OCI-LY3 (cell line): ENCODE data around the gene TBKBP1.
A peak's percentile ranks its signal among the peaks of the same experiment; 100 is the strongest.

Experiments
- H2AFZ ChIP-seq: fragments of 200-600, 300-600 bp; shearing (Covaris generic); 2 replicates; pipeline ENCODE4 v1.6.0; 2014; ENCODE audit warnings: antibody characterized with exemption, low read depth, low read length
- H3K27ac ChIP-seq: fragments of 200-600, 300-600 bp; sonication (generic); 2 replicates; pipeline ENCODE4 v1.5.1; 2014; ENCODE audit warnings: mild to moderate bottlenecking, low read length, moderate library complexity, mixed read lengths
- H3K27me3 ChIP-seq: fragments of 200-600, 300-600 bp; sonication (generic); 2 replicates; pipeline ENCODE4 v1.6.1; 2014; ENCODE audit warnings: low read depth, low read length, mixed read lengths
- H3K36me3 ChIP-seq: fragments of 200-600, 300-600 bp; sonication (generic); replicated peaks from 2 replicates; pipeline ENCODE3; 2014; ENCODE audit warnings: low read depth, low read length, mixed read lengths
- H3K4me1 ChIP-seq: fragments of 300-600, 200-600 bp; sonication (generic); 2 replicates; pipeline ENCODE4 v1.6.1; 2014; ENCODE audit warnings: low read length, mixed read lengths
- H3K4me2 ChIP-seq: fragments of 200-600, 300-600 bp; sonication (generic); 2 replicates; pipeline ENCODE4 v1.6.1; 2014; ENCODE audit warnings: low read length, mixed read lengths
- H3K4me3 ChIP-seq: fragments of 300-600, 200-600 bp; sonication (generic); 2 replicates; pipeline ENCODE4 v1.5.1; 2014; ENCODE audit warnings: antibody characterized with exemption, mild to moderate bottlenecking, low read length, moderate library complexity
- H3K79me2 ChIP-seq: fragments of 300-600, 200-600 bp; shearing (Covaris generic); 2 replicates; pipeline ENCODE4 v1.6.1; 2014; ENCODE audit warnings: mild to moderate bottlenecking, low read length, mixed read lengths
- H3K9ac ChIP-seq: fragments of 300-600, 200-600 bp; shearing (Covaris generic); 2 replicates; pipeline ENCODE4 v1.6.0; 2014; ENCODE audit warnings: mild to moderate bottlenecking, low read length, moderate library complexity
- H3K9me3 ChIP-seq: fragments of 200-600, 300-600 bp; shearing (Covaris generic); 2 replicates; pipeline ENCODE4 v1.6.1; 2014; ENCODE audit warnings: low read length, mixed read lengths; ENCODE audit not compliant: insufficient read depth
- H4K20me1 ChIP-seq: fragments of 200-600, 300-600 bp; sonication (generic); 2 replicates; pipeline ENCODE4 v1.6.1; 2016; ENCODE audit warnings: low read length, mixed read lengths; ENCODE audit not compliant: insufficient read depth
- EZH2phosphoT487 ChIP-seq: fragments of 200-600 bp; shearing (Covaris generic); IDR thresholded peaks from 2 replicates; pipeline ENCODE4 v1.6.1; 2018; ENCODE audit warnings: antibody characterized with exemption, mixed run types, low read depth
- TF ChIP-seq, protein P1 (sequence below): fragments of 200-600, 300-600 bp; sonication (generic); IDR thresholded peaks from 2 replicates; pipeline ENCODE4 v1.5.1; 2014; ENCODE audit warnings: antibody characterized with exemption, low read length, low read depth

The TBKBP1 gene

DNA sequence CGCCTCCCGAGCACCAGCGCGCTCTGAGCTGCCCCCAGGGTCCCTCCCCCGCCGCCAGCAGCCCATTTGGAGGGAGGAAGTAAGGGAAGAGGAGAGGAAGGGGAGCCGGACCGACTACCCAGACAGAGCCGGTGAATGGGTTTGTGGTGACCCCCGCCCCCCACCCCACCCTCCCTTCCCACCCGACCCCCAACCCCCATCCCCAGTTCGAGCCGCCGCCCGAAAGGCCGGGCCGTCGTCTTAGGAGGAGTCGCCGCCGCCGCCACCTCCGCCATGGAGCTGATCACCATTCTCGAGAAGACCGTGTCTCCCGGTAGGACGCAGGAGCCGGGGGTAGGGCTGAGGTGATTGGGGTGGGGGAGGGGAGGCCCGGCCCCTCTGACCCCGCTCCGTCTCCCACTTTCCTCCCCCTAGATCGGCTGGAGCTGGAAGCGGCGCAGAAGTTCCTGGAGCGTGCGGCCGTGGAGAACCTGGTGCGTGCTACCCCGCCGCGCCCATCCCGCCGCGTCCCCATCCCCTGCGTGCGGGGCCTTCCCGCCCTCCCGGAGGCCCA lies 43.9 kb upstream of the TBKBP1 start:
- H3K4me3 ChIP-seq, result peak overlapping the region; percentile 93
- peak overlapping the region; percentile 95 for H3K9ac ChIP-seq
- peaks cover 7% of the 10 kb centered on the region for H4K20me1 ChIP-seq
- peak overlapping the region; percentile 87 for H3K27ac ChIP-seq
- H3K4me1 ChIP-seq, result peaks cover 36% of the 10 kb centered on the region
- H2AFZ ChIP-seq, result no peak overlapping the region
- peaks cover 37% of the 10 kb centered on the region for H3K36me3 ChIP-seq
- H3K9me3 ChIP-seq, result no peaks in the 10 kb centered on the region
- no peak for TF ChIP-seq EZH2phosphoT487
- TF ChIP-seq, protein P1, sequence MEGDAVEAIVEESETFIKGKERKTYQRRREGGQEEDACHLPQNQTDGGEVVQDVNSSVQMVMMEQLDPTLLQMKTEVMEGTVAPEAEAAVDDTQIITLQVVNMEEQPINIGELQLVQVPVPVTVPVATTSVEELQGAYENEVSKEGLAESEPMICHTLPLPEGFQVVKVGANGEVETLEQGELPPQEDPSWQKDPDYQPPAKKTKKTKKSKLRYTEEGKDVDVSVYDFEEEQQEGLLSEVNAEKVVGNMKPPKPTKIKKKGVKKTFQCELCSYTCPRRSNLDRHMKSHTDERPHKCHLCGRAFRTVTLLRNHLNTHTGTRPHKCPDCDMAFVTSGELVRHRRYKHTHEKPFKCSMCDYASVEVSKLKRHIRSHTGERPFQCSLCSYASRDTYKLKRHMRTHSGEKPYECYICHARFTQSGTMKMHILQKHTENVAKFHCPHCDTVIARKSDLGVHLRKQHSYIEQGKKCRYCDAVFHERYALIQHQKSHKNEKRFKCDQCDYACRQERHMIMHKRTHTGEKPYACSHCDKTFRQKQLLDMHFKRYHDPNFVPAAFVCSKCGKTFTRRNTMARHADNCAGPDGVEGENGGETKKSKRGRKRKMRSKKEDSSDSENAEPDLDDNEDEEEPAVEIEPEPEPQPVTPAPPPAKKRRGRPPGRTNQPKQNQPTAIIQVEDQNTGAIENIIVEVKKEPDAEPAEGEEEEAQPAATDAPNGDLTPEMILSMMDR, result no peak
- peak overlapping the region; percentile 50 for H3K4me2 ChIP-seq
- no peaks in the 10 kb centered on the region for H3K27me3 ChIP-seq
- peaks cover 58% of the 10 kb centered on the region for H3K79me2 ChIP-seq

- peaks cover 36% of the 10 kb centered on the region for H3K4me1 ChIP-seq
- TF ChIP-seq, protein P1, result no peak
- no peak for TF ChIP-seq EZH2phosphoT487
- peak overlapping the region; percentile 84 for H3K4me2 ChIP-seq
- H3K4me3 ChIP-seq, result peak overlapping the region; percentile 93
- H3K9ac ChIP-seq, result peak overlapping the region; percentile 95
- H3K27ac ChIP-seq, result peak overlapping the region; percentile 87
- H3K9me3 ChIP-seq, result no peaks in the 10 kb centered on the region
- H2AFZ ChIP-seq, result no peak overlapping the region
- H3K27me3 ChIP-seq, result no peaks in the 10 kb centered on the region
- H3K79me2 ChIP-seq, result peaks cover 66% of the 10 kb centered on the region
- peaks cover 44% of the 10 kb centered on the region for H3K36me3 ChIP-seq
- H4K20me1 ChIP-seq, result peaks cover 15% of the 10 kb centered on the region
These were observed 43.1 kb upstream of the TBKBP1 start for GRCh38 chr17:47650525-47651522.

DNA sequence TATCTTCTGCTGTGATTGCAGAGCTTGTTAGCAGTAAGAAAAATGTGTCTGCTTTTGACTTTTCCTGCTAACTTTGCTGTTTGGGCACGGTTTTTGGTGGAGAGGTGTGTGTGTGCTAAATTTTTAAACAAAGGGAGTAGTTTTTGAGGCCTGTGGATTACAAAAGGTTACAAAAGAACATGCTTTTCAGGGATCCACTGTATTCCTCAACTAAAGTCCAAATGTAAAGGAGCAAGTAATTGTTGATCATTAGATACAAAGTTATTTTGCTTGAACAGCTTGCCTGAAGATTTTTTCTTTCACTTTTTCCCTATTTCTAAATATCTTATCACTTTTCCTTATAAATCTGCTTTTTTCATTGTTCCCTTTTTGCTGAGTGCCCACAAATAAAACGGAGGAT lies 42.3 kb upstream of the TBKBP1 start:
- no peak for TF ChIP-seq EZH2phosphoT487
- TF ChIP-seq, protein P1, result no peak
- Histone ChIP-seq H3K4me1 (peaks cover 36% of the 10 kb centered on the region), H3K9me3 (no peaks in the 10 kb centered on the region), H4K20me1 (peaks cover 15% of the 10 kb centered on the region), H3K27ac (peak overlapping the region; percentile 73; the same call in 1 of the 2 replicates), H3K4me2 (peak overlapping the region; percentile 84), H3K4me3 (peak overlapping the region; percentile 88), H3K27me3 (no peaks in the 10 kb centered on the region), H2AFZ (no peak overlapping the region), H3K9ac (peak overlapping the region; percentile 95), H3K36me3 (peaks cover 49% of the 10 kb centered on the region), H3K79me2 (peaks cover 75% of the 10 kb centered on the region)

DNA sequence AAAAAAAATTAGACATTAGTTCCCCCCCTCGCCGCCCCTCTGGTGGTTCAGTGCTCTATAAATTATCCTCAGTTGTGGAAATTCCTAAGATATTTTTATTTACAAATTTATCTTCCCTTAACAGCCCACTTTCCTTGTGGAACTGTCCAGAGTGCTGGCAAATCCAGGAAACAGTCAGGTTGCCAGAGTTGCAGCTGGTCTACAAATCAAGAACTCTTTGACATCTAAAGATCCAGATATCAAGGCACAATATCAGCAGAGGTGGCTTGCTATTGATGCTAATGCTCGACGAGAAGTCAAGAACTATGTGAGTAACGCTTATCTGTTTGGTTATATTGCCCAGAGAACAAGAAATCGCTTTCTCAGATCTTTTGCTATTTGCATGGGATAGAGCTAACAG lies 41.4 kb upstream of the TBKBP1 start:
- no peak overlapping the region for H3K4me2 ChIP-seq
- no peak overlapping the region for H3K9ac ChIP-seq
- peaks cover 19% of the 10 kb centered on the region for H4K20me1 ChIP-seq
- peaks cover 40% of the 10 kb centered on the region for H3K4me1 ChIP-seq
- peaks cover 83% of the 10 kb centered on the region for H3K79me2 ChIP-seq
- H3K36me3 ChIP-seq, result peaks cover 58% of the 10 kb centered on the region
- TF ChIP-seq, protein P1, result no peak
- TF ChIP-seq EZH2phosphoT487, result no peak
- H3K4me3 ChIP-seq, result no peak overlapping the region
- no peaks in the 10 kb centered on the region for H3K9me3 ChIP-seq
- no peak overlapping the region for H3K27ac ChIP-seq
- no peak overlapping the region for H2AFZ ChIP-seq
- no peaks in the 10 kb centered on the region for H3K27me3 ChIP-seq
